Suppressor macrophage (primary cell): ENCODE measurements around the gene SF3B1.
"Not testable (repeated sequence)": the region's sequence is repeated elsewhere in the genome, so short reads cannot be mapped to it uniquely, and the experiment has no call there.

Experiments used
- DNase-seq, 4 experiments: peaks; one replicate each; pipeline ENCODE4 v3.0.0-alpha.2; 2020 to 2022

SF3B1 gene

DNA sequence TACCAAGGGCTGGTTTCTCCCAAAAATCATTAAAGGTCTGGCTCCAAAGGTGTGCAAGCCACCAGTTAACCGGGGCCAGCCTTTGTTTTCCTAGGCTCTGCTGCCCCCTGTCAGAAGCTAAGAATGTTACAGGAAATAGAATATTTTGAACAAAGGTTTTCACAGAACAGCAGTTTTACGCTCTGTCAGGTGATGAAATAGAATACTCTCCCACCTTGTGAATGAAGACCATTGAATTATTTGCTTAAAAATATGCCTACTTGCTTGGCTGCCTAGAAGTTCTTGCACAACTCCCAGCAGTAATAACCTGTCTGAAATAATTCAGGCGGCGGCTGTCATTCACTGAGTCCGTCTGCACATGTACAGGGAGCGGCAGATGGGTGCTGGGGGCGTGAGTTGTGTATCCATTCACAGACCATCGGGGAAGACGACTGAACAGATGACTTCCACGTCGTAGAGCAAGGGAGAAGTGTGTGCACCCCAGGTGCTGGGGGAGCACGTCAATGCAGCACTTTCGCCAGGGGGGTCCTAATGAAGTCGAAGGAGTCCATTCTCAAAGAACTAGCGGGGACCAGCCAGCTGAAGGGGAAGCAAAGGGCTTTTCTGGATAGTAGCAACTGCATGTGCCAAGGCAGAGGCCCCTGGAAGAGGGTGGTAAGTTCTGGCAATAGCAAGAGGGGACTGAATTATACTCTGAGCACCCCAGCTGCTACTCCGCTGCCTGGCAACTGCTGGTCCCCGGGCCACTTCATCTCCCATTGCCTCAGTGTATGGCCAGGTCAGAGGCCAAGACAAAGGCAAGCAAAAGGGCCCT is 56.1 kb downstream of the SF3B1 start:
- peak; percentile 46 to 73 (median 62) for DNase-seq

DNA sequence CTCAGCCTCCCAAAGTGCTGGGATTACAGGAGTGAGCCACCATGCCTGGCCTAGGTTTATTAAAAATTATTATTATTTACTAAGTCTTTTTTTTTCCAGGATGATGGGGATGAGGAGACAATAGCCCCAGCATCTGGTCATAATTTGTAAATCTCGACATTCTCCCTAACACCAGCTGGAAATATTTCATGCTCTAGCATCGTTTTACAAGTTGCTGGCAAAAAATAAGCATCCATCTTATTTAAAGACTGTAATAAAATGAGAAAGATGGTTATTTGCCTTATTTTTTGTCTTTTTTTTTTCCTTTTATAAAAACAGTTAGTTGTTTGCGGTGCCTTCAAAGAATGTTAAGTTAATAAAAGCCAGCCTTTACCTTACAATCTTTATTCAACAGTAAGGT is 56.7 kb downstream of the SF3B1 start:
- DNase-seq, result no peak

DNA sequence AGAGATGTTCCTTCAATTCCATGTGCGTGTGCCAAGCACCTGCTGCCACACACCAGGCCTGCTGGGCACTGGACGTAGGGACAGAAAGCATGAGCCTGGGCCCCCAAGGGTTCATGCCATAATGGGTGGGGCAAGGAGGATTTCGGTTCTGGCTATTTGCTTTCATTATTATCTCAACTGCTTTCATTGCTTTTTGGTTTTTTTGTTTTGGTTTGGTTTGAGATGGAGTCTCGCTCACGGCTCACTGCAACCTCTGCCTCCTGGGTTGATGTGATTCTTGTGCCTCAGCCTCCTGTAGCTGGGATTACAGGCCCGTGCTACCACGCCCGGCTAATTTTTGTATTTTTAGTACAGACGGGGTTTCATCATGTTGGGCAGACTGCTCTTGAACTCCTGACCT is 57.2 kb downstream of the SF3B1 start:
- DNase-seq, result no peak

DNA sequence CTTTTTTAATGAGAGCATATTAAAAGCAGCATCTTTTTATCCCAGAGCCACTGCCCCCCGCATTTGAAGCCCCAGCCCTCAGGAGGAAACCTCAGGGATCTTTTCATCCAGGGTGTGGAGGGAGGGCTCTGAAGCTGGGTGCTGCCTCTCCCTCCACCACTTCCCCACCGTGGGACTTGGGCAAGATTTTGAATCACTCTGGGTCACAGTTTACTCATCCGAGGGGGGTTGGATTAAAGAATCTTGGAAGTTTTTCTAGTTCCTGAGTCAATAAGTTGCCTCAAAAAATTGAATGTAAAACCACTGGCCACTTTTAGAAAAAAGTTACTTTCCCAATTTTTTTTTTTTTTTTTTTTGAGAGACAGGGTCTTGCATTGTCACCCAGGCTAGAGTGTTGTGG is 62.2 kb downstream of the SF3B1 start:
- peak in 3 of 4 experiments; percentile 28 to 45 (median 32) for DNase-seq

DNA sequence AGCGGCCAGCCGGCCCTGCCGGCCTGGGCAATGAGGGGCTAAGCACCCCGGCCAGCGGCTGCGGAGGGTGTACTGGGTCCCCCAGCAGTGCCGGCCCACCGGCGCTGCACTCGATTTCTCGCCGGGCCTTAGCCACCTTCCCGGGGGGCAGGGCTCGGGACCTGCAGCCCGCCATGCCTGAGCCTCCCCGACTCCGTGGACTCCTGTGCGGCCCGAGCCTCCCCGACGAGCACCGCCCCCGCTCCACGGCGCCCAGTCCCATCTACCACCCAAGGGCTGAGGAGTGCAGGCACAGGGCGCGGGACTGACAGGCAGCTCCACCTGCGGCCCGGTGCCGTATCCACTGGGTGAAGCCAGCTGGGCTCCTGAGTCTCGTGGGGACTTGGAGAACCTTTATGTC is 64.2 kb downstream of the SF3B1 start:
- not testable (repeated sequence) for DNase-seq

DNA sequence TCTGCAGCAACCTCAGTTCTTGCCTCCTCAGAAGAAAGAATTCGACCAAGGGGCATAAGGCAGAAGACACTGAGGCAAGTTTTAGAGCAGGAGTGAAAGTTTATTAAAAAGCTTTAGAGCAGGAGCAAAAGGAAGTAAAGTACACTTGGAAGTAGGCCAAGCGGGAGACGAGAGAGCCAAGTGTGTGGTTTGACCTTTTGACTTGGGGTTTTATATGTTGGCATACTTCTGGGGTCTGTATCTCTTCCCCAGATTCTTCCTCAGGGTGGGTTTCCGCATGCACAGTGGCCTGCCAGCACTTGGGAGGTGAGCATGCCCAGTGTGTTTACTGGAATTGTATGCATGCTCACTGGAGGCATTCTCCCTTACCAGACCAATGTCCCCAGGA is 64.9 kb downstream of the SF3B1 start:
- DNase-seq, result peak in 1 of 4 experiments; percentile 12

DNA sequence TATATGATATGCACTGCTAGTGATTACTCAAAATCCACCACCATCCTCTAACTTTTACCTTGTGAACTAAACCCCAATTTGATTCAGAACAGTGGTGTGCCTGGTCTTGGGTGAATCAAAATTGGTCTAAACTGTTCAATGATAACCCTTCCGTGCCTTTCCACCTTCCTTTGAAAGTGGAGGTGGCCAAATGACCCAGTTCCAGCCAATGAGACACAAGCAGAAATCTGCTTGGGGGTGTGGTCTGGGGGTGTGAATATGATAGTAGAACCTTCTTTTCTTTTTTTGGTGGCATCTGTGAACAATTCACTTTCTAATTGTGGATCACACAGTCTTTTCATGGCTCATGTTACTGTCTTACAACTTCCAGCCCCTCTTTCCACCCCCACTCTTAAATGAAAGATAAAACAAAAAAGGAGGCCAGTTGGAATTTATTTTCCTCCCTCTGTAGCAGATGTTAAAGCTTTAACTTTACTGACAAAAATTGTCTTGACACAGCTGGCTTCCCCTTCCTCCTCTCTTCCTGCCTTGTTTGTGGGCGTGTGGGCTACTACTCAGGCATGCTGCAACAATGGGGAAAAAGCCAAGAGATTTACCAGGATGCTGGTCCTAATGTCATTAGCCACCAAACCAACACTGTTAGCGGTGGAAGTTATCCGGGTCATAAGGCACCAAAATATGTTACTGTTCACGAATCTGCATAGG is 65.4 kb downstream of the SF3B1 start:
- DNase-seq, result peak; percentile 35 to 64 (median 59)

DNA sequence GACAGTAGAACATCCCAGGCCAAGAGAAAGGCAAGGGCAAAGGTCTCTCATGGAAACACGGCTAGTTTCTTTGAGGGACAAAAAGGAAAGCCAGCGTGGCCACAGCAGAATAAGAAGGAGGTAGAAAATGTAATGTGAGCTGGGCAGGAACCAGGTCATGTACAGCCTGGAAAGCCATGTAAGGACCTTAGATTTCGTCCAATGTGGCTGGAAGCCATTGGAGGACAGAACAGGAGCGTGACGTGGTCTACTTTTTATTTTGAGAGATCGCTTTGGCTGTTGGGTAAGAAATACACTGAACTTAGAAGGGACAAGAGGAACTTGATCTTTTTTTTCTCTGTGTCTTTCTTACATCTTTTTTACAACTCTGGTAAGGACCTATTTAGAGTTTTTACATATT is 66.4 kb downstream of the SF3B1 start:
- no peak for DNase-seq

DNA sequence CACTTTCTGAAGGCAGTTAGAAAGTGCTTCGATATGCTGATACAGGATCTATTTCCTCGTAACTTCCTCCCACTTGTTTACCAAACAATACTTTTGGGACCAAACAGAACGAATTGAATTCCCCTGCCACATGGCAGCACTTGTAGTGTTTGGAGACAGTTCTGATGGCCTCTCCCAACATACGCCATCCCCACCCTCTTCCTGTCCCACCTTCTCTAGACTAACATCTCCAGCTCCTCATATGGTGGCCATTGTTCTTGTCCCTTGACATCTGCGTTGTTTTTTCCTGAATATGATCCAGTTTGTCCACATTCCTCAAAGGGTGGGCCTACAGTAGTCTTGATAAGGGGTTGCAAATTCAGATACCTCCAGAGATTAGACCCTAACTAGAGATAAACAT is 70.8 kb downstream of the SF3B1 start:
- DNase-seq, result no peak

DNA sequence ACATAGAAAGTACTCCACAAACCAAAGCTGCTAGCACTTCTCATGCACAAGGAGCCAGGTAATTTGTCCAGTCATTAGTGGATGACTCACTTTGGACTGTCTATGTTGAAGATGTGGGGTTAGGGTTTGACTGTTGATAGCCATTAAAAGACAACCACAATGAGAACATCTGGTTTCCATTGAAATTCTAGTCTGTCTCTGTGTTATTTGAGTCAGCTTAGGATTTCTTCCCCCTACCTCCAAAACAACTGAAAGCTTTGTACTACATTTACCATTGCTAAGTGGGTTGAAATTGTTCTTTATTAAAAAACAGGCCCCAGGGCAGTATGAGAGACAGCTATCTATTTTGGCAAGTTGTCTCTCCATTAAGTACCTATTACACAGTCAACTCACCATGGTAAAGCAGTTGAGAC is 74.1 kb downstream of the SF3B1 start:
- no peak for DNase-seq

DNA sequence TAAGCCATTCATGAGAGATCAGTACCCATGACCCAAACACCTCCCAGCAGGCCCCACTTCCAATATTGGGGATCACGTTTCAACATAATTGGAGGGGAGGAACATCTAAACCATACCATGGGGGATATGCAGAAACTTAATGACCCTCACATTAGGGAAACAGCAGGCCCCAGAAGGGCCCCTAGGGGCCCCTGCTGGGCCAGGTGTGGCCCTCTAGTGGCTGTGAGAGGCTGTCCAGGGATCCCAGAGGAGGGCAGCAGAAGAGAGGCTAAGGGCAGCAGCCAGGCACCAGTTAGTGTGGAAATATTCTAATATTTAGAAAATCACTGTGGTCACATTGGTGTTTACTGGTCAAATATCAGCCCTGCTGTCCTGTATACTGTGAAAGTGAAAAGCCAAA is 75.0 kb downstream of the SF3B1 start:
- DNase-seq, result no peak

DNA sequence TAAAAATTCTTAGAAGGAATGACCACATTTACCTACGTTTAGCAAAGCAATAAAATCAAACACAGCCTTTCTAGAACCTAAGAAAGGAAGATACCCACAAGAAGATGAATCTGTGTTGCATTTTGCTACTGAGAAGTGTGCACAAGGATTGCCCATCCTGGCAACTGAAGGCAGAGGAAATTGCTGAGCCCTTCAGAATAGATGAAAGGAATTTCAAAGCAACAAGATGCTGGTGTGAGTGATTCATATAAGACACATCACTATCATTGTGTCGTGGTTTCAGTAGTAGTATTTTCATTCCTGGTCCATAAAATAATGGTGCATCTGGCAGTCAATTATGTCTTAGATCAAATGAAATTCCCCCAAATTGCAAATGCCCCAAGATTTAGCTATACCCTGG is 75.9 kb downstream of the SF3B1 start:
- DNase-seq, result no peak

DNA sequence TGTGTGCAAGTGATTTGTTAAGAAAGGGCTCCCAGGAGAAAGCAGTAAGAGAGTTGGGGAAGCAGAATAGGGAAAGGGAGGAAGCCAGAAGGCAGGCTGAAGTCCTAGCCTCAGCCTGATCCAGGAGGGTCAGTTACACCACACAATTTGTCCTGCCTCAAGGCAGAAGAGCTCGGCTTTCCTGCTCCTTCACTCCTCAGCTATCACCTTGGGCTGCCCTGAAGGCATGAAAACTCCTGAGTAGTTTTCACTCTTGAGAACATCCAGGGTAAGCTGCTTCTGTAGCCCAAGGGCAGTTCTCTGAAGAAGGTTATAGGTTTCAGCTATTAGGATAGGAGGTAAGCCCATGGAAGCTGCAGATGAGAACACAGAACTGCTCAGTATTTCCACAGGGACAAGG is 76.8 kb downstream of the SF3B1 start:
- DNase-seq, result no peak

DNA sequence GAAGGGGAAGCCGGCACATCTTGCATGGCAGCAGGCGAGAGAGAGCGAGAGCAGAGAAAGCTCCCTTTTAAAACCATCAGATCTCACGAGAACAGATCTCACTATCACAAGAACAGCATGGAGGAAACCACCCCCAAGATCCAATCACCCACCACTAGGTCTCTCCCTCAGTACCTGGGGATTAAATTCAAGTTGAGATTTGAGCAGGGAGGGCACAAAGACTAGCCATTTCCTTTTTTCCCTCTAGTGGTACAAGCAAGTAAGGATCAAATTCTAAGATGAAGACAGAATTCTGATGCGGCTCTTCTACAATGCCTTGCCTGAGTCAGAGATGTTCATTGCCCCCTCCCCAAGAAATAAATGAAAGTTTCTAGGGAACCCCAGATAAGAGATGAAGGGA is 78.7 kb downstream of the SF3B1 start:
- peak in 1 of 4 experiments; percentile 19 for DNase-seq

DNA sequence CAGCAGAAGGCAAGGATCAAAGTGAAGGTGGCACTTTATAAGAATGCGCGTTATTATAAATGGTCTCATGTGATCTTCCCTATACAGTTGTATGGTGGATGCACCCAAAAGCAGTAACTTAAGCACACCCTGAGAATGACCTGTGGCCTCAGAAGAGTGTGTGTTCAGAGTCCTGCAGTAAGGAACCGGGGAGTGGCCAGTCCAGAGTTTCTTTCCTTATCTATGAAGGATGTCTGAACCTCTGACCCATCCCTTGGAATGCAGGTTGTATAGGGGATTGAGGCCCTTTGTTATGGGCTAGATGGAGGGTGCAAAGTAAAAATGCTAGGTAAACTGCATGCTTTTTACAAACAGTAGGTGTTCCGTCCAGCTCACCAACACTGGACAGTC is 80.7 kb downstream of the SF3B1 start:
- DNase-seq, result no peak

DNA sequence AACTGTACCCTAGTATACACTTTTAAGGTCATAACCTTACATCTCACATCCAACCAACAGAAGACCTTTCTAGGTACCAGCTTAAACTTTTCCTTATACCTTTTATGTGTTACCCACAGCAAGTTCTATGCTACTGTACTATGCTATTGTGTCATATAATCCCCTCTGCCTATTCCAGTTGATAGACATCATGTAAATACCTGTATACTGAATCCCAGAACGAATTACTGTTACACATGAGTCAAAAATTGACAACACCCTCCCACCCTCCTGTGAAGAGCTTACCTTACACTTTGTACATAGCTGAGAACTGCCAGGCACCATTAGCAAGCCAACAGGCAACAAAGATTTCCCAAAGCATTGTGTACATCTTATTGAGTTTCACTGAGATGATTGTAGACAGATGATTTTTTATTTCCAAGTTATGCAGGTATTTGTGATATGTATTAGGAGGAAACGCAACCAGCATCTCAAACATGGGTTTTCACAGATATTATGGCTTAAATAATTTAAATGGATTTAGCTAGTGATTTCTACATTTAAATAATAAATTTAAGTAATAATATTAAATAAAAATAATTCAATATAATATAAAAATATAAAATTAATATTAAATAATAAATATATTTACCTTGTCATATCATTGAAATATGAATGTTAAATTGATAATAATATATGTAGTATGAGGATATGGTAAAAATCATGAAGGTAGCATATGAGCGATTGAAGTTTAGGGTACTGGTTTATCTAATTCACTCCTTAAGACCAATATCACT is 81.2 kb downstream of the SF3B1 start:
- DNase-seq, result no peak

DNA sequence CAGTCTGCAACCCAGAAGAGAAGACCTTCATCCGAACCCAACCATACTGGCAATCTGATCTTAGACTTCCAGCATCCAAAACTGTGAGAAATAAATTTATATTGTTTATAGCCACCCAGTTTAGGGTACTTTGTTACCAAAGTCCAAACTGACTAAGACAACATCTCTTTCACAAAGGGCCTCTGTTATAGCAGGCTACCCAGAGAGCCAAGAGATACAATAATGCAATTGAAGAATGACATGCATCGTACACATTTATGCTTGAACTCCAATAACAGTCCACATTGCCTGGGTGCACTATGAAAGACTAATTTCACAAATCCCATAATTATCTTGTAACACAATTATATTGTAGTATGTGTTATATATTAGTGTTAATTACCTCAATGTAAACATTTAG is 85.1 kb downstream of the SF3B1 start:
- no peak for DNase-seq

DNA sequence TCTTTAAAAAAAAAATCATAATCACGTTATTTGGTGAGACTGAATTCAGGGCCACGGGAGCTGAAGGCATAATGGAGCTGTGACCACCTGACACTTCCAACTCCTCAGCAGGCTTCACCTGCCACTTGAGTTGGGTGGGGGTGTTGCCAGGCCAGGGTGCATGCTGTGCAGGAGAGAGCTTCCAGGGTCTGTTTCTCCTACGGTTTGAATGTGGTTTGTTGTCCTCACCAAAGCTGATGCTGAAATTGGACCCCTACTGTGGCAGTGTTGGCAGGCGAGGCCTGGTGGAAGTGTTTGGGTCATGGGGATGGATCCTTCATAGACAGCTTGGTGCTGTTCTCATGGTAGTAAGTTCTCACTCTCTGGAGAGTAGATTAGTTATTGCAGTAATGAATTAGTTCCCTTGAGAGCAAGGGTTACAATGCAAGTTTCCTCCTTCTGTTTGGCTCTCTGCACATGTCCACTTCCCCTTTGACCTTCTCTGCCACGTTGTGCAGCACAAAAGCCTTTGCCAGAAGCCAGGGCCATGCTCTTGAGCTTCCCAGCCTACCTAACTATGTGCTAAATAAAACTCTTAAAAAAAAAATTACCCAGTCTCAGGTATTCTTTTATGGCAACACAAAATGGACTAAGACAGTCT is 86.0 kb downstream of the SF3B1 start:
- DNase-seq, result peak; percentile 10 to 65 (median 54)

DNA sequence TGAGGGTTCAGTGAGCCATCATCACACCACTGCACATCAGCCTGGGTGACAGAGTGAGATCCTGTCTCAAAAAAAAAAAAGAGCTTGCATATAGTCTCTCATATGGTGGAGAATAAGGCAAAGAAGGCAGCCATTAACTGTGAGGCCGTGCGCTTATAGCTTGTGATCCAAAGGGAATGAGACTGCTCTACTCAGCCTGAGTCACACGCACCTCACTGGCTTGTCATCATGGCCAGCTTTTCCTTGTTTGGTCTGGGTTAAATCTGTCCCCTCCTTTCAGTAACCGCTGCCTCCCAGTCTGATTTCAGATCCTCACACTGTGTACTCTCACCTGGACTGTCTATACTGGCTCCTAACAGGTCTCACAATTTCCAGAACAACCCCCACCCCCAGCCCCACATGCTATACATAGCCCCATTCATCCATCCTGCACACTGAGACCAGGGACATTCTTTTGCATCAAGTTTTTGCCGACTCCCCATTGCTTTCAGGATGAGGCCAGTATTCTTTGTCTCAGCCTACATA is 88.9 kb downstream of the SF3B1 start:
- DNase-seq, result no peak

DNA sequence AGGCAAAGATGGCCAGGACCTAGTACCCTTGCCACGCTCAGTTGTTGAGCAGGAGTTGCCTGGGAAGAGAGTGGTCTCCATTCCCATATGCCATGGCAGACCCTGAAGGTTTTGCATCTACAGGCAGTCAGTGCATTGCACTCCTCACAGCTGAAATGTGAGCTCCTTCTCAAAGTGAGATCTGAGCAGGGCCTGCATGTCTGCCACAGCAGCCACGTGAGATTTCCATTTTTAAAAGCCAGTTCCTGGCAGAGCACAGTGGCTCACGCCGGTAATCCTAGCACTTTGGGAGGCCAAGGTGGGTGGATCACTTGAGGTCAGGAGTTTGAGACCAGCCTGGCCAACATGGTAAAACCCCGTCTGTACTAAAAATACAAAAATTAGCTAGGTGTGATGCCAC is 90.9 kb downstream of the SF3B1 start:
- not testable (repeated sequence) for DNase-seq

DNA sequence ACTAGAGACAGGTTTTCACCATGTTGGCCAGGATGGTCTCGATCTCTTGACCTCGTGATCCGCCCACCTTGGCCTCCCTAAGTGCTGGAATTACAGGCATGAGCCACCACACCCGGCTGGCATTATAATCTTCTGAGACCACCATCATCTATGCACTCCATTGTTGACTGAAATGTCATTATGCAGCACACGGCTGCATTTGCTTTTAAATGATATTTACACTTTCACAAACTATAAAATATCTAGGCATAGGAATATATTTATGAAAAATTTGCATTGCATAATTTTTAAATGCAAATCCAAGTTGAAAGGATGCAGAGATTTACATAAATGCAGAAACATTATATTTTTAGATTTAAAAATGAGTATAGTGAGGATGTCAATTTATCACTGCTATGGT is 94.2 kb downstream of the SF3B1 start:
- DNase-seq, result no peak
